Measurements from ENCODE around the gene ME3.

Gene ME3

DNA sequence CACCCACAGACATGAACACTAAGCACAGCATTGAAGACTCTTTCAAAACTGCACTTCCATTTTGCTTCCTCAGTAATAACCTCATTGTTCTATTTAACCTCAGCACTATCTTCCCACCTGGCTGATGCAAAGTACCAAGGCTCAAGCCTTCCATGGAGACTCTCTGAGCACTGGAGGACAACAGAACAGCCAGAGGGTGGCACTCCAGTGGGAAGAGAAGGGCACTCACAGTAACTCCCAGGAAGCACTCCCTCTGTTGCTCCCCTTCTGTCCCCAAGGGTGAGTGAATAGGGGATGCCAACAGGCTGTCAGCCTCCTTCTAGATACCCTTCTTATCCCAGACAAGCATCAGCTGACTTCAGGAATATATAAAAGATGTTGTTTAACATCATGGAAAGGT lies 3.5 kb downstream of the ME3 start:
- Histone ChIP-seq H3K27me3 (replicated peaks; ENCODE audit: insufficient read depth, low read length) (no peaks in the 10 kb centered on the region), H3K36me3 (replicated peaks; ENCODE audit: insufficient read depth, low read length) (no peaks in the 10 kb centered on the region), H3K9ac (ENCODE audit: low read length) (no peak overlapping the region), H3K4me1 (ENCODE audit: low read length) (no peaks in the 10 kb centered on the region), H3K27ac (ENCODE audit: low read length) (no peak overlapping the region), H3F3A (ENCODE audit: insufficient read depth, low read length) (no peaks in the 10 kb centered on the region), H3K4me3 (ENCODE audit: low read length) (no peak overlapping the region), H2AFZ (ENCODE audit: low read length) (no peak overlapping the region), H3K9me3 (replicated peaks; ENCODE audit: insufficient read depth, low read length) (no peaks in the 10 kb centered on the region), H3K9me2 (replicated peaks; ENCODE audit: insufficient read depth, low read length) (no peaks in the 10 kb centered on the region), H3K4me2 (ENCODE audit: low read depth, low read length) (no peak overlapping the region), H3K79me2 (ENCODE audit: low read length) (no peaks in the 10 kb centered on the region), H4K20me1 (ENCODE audit: insufficient read depth, low read length) (no peaks in the 10 kb centered on the region)
- no peak for DNase-seq
- TF ChIP-seq EZH2phosphoT487 (IDR thresholded peaks at IDR 0.05; ENCODE audit: low read length) (no peak), EZH2 (optimal IDR thresholded peaks at IDR 0.05; ENCODE audit: low read depth, low read length) (no peak)
- TF ChIP-seq, protein P1, sequence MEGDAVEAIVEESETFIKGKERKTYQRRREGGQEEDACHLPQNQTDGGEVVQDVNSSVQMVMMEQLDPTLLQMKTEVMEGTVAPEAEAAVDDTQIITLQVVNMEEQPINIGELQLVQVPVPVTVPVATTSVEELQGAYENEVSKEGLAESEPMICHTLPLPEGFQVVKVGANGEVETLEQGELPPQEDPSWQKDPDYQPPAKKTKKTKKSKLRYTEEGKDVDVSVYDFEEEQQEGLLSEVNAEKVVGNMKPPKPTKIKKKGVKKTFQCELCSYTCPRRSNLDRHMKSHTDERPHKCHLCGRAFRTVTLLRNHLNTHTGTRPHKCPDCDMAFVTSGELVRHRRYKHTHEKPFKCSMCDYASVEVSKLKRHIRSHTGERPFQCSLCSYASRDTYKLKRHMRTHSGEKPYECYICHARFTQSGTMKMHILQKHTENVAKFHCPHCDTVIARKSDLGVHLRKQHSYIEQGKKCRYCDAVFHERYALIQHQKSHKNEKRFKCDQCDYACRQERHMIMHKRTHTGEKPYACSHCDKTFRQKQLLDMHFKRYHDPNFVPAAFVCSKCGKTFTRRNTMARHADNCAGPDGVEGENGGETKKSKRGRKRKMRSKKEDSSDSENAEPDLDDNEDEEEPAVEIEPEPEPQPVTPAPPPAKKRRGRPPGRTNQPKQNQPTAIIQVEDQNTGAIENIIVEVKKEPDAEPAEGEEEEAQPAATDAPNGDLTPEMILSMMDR (IDR thresholded peaks at IDR 0.05; ENCODE audit: low read length), result no peak

DNA sequence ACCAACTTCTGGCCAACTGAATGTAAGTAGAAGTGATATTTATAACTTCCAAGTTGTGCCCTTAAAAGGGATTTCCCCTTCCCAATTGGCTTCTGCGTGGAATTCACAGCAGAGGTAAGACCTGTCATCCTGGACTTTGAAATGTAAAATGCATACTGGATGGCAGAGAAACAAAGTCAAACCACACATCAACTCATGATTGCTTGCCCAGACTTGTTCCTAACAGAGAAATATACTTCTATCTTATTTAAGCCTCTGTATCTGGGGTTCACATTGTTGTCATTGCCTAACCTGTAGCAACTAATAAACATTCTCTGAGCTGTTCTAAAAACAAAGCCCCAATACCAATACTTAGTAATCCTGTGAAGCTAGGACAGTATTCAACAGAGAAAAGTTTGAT lies 6.2 kb downstream of the ME3 start:
- Histone ChIP-seq H3F3A (ENCODE audit: insufficient read depth, low read length) (no peaks in the 10 kb centered on the region), H3K4me2 (ENCODE audit: low read depth, low read length) (no peak overlapping the region), H3K9ac (ENCODE audit: low read length) (no peak overlapping the region), H3K4me3 (ENCODE audit: low read length) (no peak overlapping the region), H3K27ac (ENCODE audit: low read length) (no peak overlapping the region), H3K9me2 (replicated peaks; ENCODE audit: insufficient read depth, low read length) (no peaks in the 10 kb centered on the region), H3K9me3 (replicated peaks; ENCODE audit: insufficient read depth, low read length) (no peaks in the 10 kb centered on the region), H3K36me3 (replicated peaks; ENCODE audit: insufficient read depth, low read length) (no peaks in the 10 kb centered on the region), H3K79me2 (ENCODE audit: low read length) (no peaks in the 10 kb centered on the region), H3K4me1 (ENCODE audit: low read length) (no peaks in the 10 kb centered on the region), H2AFZ (ENCODE audit: low read length) (no peak overlapping the region), H3K27me3 (replicated peaks; ENCODE audit: insufficient read depth, low read length) (no peaks in the 10 kb centered on the region), H4K20me1 (ENCODE audit: insufficient read depth, low read length) (no peaks in the 10 kb centered on the region)
- DNase-seq, result no peak
- no peak for TF ChIP-seq EZH2 (optimal IDR thresholded peaks at IDR 0.05; ENCODE audit: low read depth, low read length)
- TF ChIP-seq EZH2phosphoT487 (IDR thresholded peaks at IDR 0.05; ENCODE audit: low read length), result no peak
- TF ChIP-seq, protein P1 (IDR thresholded peaks at IDR 0.05; ENCODE audit: low read length), result no peak

DNA sequence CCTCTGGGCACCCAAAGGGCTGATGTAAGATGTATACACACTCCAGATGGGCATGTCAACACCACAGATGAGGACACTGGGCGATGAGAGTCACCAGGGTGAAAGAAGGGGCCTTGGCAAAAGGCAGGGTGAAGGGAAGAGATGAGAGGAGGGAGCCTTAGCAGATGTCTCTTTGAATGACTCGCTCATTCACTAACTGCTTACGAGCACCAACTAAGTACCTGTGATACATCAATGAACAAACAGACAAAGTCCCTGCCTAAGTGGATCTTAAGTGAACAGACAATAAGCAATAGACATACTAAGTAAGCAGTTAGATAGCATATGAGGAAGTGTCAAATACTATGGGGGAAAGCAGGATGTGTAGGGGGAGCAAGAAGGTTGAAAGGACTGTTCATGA lies 7.5 kb downstream of the ME3 start:
- no peaks in the 10 kb centered on the region for H3K79me2 ChIP-seq (ENCODE audit: low read length)
- TF ChIP-seq EZH2phosphoT487 (IDR thresholded peaks at IDR 0.05; ENCODE audit: low read length) (no peak), EZH2 (optimal IDR thresholded peaks at IDR 0.05; ENCODE audit: low read depth, low read length) (no peak)
- TF ChIP-seq, protein P1 (IDR thresholded peaks at IDR 0.05; ENCODE audit: low read length), result no peak
- no peak for DNase-seq
- no peak overlapping the region for H3K27ac ChIP-seq (ENCODE audit: low read length)
- H3K4me2 ChIP-seq (ENCODE audit: low read depth, low read length), result no peak overlapping the region
- no peaks in the 10 kb centered on the region for H3K9me3 ChIP-seq (replicated peaks; ENCODE audit: insufficient read depth, low read length)
- H3K4me1 ChIP-seq (ENCODE audit: low read length), result no peaks in the 10 kb centered on the region
- no peak overlapping the region for H2AFZ ChIP-seq (ENCODE audit: low read length)
- H3K27me3 ChIP-seq (replicated peaks; ENCODE audit: insufficient read depth, low read length), result no peaks in the 10 kb centered on the region
- no peak overlapping the region for H3K9ac ChIP-seq (ENCODE audit: low read length)
- no peaks in the 10 kb centered on the region for H3F3A ChIP-seq (ENCODE audit: insufficient read depth, low read length)
- H3K9me2 ChIP-seq (replicated peaks; ENCODE audit: insufficient read depth, low read length), result no peaks in the 10 kb centered on the region
- no peaks in the 10 kb centered on the region for H4K20me1 ChIP-seq (ENCODE audit: insufficient read depth, low read length)
- no peak overlapping the region for H3K4me3 ChIP-seq (ENCODE audit: low read length)
- no peaks in the 10 kb centered on the region for H3K36me3 ChIP-seq (replicated peaks; ENCODE audit: insufficient read depth, low read length)

Measured in MM.1S (cell line).